Mesothelial cell of epicardium (in vitro differentiated cells): ENCODE data around the gene USP26. TPM values are rescaled to one million over a fixed set of nuclear protein-coding genes. Genes with fewer than 3 reads are reported as not detected.
"Not testable (repeated sequence)": the region's sequence is repeated elsewhere in the genome, so short reads cannot be mapped to it uniquely, and the experiment has no call there.

ENCODE experiments used
- DNase-seq, 2 experiments: peaks; one replicate each; pipeline ENCODE4 v3.0.0; 2021; ENCODE audit warnings: low spot score in 2 of 2; ENCODE audit not compliant: unreplicated experiment in 2 of 2
- H3K27ac Mint-ChIP-seq: 2 replicates; pipeline ENCODE4 v1.8.0; 2021; ENCODE audit warnings: mixed read lengths
- H3K27me3 Mint-ChIP-seq: 2 replicates; pipeline ENCODE4 v1.8.0; 2021; ENCODE audit warnings: low read depth, mixed read lengths
- H3K36me3 Mint-ChIP-seq: 2 replicates; pipeline ENCODE4 v1.8.0; 2021; ENCODE audit warnings: mixed read lengths
- H3K4me1 Mint-ChIP-seq: 2 replicates; pipeline ENCODE4 v1.8.0; 2021; ENCODE audit warnings: mixed read lengths
- H3K4me3 Mint-ChIP-seq: 2 replicates; pipeline ENCODE4 v1.8.0; 2021; ENCODE audit warnings: mild to moderate bottlenecking, moderate library complexity, mixed read lengths
- H3K9me3 Mint-ChIP-seq: 2 replicates; pipeline ENCODE4 v1.8.0; 2021; ENCODE audit warnings: mixed read lengths
- total RNA-seq: library from RNA; stranded (reverse); gene quantifications from 3 replicates; pipeline ENCODE4 v1.2.1, GENCODE V29; 2021
- TF ChIP-seq, protein P1 (sequence below): fragments of 200-600 bp; sonication (generic); IDR thresholded peaks from one replicate; pipeline ENCODE4 v1.5.0; 2021; ENCODE audit warnings: antibody characterized with exemption; ENCODE audit not compliant: unreplicated experiment

Gene USP26
- total RNA-seq, 1 donor from 2014 or later, result not detected

DNA sequence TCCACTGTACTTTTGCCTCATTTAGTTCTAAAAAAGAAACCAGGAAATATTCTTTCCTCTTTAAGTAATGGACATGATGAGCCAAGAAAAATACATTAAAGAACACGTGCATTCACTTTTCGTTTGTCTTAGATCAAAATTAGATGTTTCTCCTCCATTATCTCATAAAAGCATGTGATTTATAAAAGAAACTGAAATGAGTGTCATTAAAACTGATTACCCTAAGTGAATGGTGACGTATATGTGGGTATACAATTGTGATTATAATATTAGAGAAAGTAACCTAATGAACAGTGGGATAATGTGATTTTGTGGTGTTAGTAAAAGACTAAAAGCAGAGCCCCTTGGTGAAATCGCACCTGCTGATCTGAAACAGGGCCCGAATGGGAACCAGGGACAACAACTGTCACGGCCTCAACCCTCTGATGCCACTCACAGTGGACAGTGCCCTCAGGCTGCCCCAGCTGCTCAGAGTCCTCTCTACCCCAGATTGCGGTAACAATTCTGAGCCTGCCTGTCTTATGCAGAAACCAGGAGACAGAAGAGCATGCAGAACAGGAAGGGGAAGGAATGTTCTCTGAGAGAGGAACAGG, 112.8 kb downstream of the USP26 start:
- H3K4me1 Mint-ChIP-seq, result peaks cover 42% of the 10 kb centered on the region
- TF ChIP-seq, protein P1, sequence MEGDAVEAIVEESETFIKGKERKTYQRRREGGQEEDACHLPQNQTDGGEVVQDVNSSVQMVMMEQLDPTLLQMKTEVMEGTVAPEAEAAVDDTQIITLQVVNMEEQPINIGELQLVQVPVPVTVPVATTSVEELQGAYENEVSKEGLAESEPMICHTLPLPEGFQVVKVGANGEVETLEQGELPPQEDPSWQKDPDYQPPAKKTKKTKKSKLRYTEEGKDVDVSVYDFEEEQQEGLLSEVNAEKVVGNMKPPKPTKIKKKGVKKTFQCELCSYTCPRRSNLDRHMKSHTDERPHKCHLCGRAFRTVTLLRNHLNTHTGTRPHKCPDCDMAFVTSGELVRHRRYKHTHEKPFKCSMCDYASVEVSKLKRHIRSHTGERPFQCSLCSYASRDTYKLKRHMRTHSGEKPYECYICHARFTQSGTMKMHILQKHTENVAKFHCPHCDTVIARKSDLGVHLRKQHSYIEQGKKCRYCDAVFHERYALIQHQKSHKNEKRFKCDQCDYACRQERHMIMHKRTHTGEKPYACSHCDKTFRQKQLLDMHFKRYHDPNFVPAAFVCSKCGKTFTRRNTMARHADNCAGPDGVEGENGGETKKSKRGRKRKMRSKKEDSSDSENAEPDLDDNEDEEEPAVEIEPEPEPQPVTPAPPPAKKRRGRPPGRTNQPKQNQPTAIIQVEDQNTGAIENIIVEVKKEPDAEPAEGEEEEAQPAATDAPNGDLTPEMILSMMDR, result no peak
- no peak overlapping the region for H3K27ac Mint-ChIP-seq
- H3K36me3 Mint-ChIP-seq, result no peaks in the 10 kb centered on the region
- H3K4me3 Mint-ChIP-seq, result no peak overlapping the region
- no peaks in the 10 kb centered on the region for H3K9me3 Mint-ChIP-seq
- DNase-seq, result no peak
- no peaks in the 10 kb centered on the region for H3K27me3 Mint-ChIP-seq

DNA sequence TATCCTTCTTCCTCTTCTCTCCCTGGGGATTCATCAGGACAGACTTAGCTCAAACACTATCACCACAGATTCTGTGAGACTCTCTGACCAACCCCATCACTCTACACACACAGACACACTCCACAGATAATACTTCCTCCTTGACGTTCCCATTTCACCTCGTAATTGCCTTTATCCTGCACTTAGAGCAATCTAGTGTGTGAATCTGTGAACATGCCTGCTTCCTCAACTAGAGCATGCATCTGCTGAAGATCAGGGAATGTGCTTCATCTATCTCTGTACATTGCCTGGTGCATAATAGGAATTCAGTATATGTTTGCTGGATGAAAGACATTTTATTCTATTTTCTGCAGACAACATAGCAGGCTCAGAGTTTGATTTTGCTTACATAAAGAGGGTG, 113.4 kb downstream of the USP26 start:
- Mint-ChIP-seq H3K9me3 (no peaks in the 10 kb centered on the region), H3K4me1 (peaks cover 42% of the 10 kb centered on the region), H3K27me3 (no peaks in the 10 kb centered on the region), H3K4me3 (no peak overlapping the region), H3K36me3 (no peaks in the 10 kb centered on the region), H3K27ac (no peak overlapping the region)
- DNase-seq, result no peak
- TF ChIP-seq, protein P1, result no peak

DNA sequence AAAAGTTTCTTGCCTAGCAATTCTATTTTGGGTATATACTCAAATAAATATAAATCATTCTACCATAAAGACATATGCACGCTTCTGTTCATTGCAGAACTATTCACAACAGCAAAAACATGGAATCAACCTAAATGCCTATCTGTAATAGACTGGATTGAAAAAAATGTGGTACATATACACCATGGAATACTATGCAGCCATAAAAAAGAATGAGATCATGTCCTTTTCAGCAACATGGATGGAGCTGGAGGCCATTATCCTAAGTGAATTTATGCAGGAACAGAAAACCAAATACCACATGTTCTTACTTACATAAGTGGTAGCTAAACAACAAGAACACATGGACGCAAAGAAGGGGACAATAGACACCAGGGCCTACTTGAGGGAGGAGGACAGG, 116.9 kb downstream of the USP26 start:
- H3K4me1 Mint-ChIP-seq, result peaks cover 32% of the 10 kb centered on the region
- not testable (repeated sequence) for H3K27ac Mint-ChIP-seq, H3K36me3 Mint-ChIP-seq, H3K4me3 Mint-ChIP-seq, DNase-seq, H3K9me3 Mint-ChIP-seq, H3K27me3 Mint-ChIP-seq

Other genes with a start within 250 kb of the USP26 start
- 20.2 to 23.1 TPM (median 22.9 TPM) in 3 replicates for gene HS6ST2, start 138.5 kb downstream of the USP26 start, total RNA-seq
- gene TFDP3, start 121.2 kb upstream of the USP26 start, total RNA-seq, result not detected in 3 replicates